Gastrocnemius medialis (tissue), 4 donors: ENCODE measurements around the gene THOC5.

Experiments used
- CTCF ChIP-seq, 5 experiments: fragments of 450-650 bp in 3 of 5; fragments of 200-600 bp in 2 of 5; sonication (generic) in 2 of 5; IDR thresholded peaks in 4 of 5; conservative IDR thresholded peaks in 1 of 5; 1 replicate in 4 of 5; 2 replicates in 1 of 5; pipeline ENCODE4 v1.5.1; 2016 to 2019; ENCODE audit warnings: antibody characterized with exemption in 5 of 5, mild to moderate bottlenecking in 3 of 5, moderate library complexity in 3 of 5
- POLR2A ChIP-seq, 2 donors: fragments of 450-650 bp; IDR thresholded peaks; one replicate each; pipeline ENCODE4 v1.6.1; 2017; ENCODE audit warnings: antibody characterized with exemption in 2 of 2, mild to moderate bottlenecking in 2 of 2, moderate library complexity in 2 of 2

- TF ChIP-seq CTCF (IDR thresholded peaks at IDR 0.05 in 4 of 5, conservative IDR thresholded peaks at IDR 0.05 in 1 of 5) (no peak), POLR2A (IDR thresholded peaks at IDR 0.05) (no peak)
Observed at GRCh38 chr22:29511126-29511862, 42.3 kb downstream of the THOC5 start.
